Suprapubic skin (tissue), 3 donors: ENCODE data around the gene IL2RG.

Source experiments
- CTCF ChIP-seq, 2 donors: fragments of 200-600 bp in 1 of 2; fragments of 450-650 bp in 1 of 2; sonication (generic) in 1 of 2; IDR thresholded peaks; one replicate each; pipeline ENCODE4 v1.5.1; 2016 to 2019; ENCODE audit warnings: antibody characterized with exemption in 2 of 2, mild to moderate bottlenecking in 1 of 2, moderate library complexity in 1 of 2
- EP300 ChIP-seq: sonication (generic); formaldehyde crosslinking; IDR thresholded peaks from one replicate; pipeline ENCODE4 v1.6.1; 2017; ENCODE audit warnings: antibody characterized with exemption
- POLR2A ChIP-seq, 2 donors: fragments of 450-650 bp; IDR thresholded peaks; one replicate each; pipeline ENCODE4 v1.6.1; 2017; ENCODE audit warnings: antibody characterized with exemption in 2 of 2, mild to moderate bottlenecking in 2 of 2, moderate library complexity in 2 of 2

DNA sequence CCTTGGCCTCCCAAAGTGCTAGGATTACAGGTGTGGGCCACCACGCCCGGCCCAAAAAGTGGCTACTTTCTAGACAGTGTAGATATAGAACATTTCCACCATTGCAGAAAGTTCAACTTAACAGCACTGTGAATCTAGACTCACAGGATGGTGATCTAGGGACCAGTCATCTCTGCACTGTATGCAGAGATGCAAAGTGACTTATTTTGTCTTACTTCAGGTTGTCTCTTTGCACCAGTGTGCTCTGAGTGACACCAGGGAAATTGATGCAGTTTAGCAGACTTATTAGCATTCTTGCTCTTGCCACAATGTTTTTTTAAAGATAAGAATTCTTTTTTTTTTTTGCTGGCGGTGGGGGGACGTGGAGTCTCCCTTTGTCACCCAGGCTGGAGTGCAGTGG lies 28.6 kb downstream of the IL2RG start:
- no peak for TF ChIP-seq CTCF (IDR thresholded peaks at IDR 0.05)
- TF ChIP-seq EP300: no peak
- no peak for TF ChIP-seq POLR2A (IDR thresholded peaks at IDR 0.05)
